Heart left ventricle (tissue), 13 donors: ENCODE data around the gene SAMD11.
"Not testable (repeated sequence)": the region's sequence is repeated elsewhere in the genome, so short reads cannot be mapped to it uniquely, and the experiment has no call there.

Source experiments
- POLR2A ChIP-seq, 2 donors: fragments of 450-650 bp; IDR thresholded peaks; one replicate each; pipeline ENCODE4 v1.6.1; 2017; ENCODE audit warnings: antibody characterized with exemption in 2 of 2, mild to moderate bottlenecking in 2 of 2, moderate library complexity in 2 of 2
- TF ChIP-seq, protein P1 (sequence below), 12 donors: fragments of 200-600 bp; sonication (generic) in 4 of 12; IDR thresholded peaks; one replicate each; pipeline versions ENCODE4 v1.5.0 to v1.8.0; 2018 to 2022; ENCODE audit warnings: antibody characterized with exemption in 12 of 12, mild to moderate bottlenecking in 5 of 12
- donor health status: ischemic (EF 13 %, LVEDD 7.1; RV severe dilation, severe dysfunction).
- donor health status: DM: no; HTN: yes; CAD: no.
- donor health status: DM: no; HTN: no; CAD: no.
- donor health status: ischemic (EF 25% LVEDD 6.9; RV normal size, moderate dysfunction).
- donor health status: ischemic (EF 25% LVEDD 5.7; RV mildly dilated, moderate dysfunction).
- donor health status: ischemic (EF 35%, LVEDD 5.7; RV mildly dilated, moderate dysfunction).
- donor health status: nonischemic (EF 11% LVEDD 7.7; RV severe dilation, severe dysfunction).
- donor health status: DM: yes; HTN: yes; CAD: no.
- donor health status: PGD.
- donor health status: ischemic (EF 29% LVEDD 5.4; RV normal size, mild dysfunction).
- donor health status: nonischemic (EF 23%, LVEDD 6.1; RV moderate dilation, normal function).

DNA sequence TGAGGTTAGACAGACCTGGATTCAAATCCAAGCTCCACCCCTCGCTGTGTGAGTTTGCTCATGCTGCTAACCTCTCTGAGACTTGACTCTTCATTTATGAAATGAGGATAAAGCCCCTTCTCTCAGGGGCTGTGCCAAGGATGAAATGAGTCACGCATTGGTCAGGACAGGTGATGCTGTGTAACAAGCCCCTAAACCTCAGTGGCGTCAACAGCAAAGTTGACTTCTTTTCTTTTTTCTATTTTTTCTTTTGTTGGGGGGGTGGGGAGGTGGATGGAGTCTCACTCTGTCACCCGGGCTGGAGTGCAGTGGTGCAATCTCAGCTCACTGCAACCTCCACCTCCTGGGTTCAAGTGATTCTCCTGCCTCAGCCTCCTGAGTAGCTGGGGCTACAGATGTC, 33.9 kb upstream of the SAMD11 start:
- TF ChIP-seq, protein P1, sequence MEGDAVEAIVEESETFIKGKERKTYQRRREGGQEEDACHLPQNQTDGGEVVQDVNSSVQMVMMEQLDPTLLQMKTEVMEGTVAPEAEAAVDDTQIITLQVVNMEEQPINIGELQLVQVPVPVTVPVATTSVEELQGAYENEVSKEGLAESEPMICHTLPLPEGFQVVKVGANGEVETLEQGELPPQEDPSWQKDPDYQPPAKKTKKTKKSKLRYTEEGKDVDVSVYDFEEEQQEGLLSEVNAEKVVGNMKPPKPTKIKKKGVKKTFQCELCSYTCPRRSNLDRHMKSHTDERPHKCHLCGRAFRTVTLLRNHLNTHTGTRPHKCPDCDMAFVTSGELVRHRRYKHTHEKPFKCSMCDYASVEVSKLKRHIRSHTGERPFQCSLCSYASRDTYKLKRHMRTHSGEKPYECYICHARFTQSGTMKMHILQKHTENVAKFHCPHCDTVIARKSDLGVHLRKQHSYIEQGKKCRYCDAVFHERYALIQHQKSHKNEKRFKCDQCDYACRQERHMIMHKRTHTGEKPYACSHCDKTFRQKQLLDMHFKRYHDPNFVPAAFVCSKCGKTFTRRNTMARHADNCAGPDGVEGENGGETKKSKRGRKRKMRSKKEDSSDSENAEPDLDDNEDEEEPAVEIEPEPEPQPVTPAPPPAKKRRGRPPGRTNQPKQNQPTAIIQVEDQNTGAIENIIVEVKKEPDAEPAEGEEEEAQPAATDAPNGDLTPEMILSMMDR (IDR thresholded peaks at IDR 0.05) = not testable (repeated sequence)
- not testable (repeated sequence) for TF ChIP-seq POLR2A (IDR thresholded peaks at IDR 0.05)
